RWPE2 (cell line): ENCODE measurements around the gene HOMER1.

Experiments used
- ATAC-seq: fragments of 200-7000 bp; cut with Tn5 transposase; 3 replicates; pipeline ENCODE4 v1.9.1; 2021; ENCODE audit warnings: low read depth
- DNase-seq: peaks from one replicate; pipeline ENCODE4 v3.0.0-alpha.2; 2020; ENCODE audit warnings: low spot score
- H3K27ac ChIP-seq: fragments of 450-650 bp; 2 replicates; pipeline ENCODE4 v1.5.1; 2017; ENCODE audit warnings: mild to moderate bottlenecking; ENCODE audit not compliant: poor library complexity, severe bottlenecking
- H3K27me3 ChIP-seq: fragments of 250-450 bp; sonication (Bioruptor Pico); 2 replicates; pipeline ENCODE4 v1.5.1; 2021; ENCODE audit warnings: mild to moderate bottlenecking, moderate library complexity; ENCODE audit not compliant: insufficient read depth, poor library complexity, severe bottlenecking
- H3K36me3 ChIP-seq: fragments of 250-450 bp; sonication (Bioruptor Pico); 2 replicates; pipeline ENCODE4 v1.5.1; 2020; ENCODE audit warnings: low read depth, mild to moderate bottlenecking, moderate library complexity
- H3K4me1 ChIP-seq: fragments of 250-450 bp; sonication (Bioruptor Pico); 2 replicates; pipeline ENCODE4 v1.5.1; 2021; ENCODE audit warnings: mild to moderate bottlenecking, moderate library complexity; ENCODE audit not compliant: insufficient read depth, poor library complexity, severe bottlenecking
- H3K4me3 ChIP-seq: fragments of 250-450 bp; sonication (Bioruptor Pico); 2 replicates; pipeline ENCODE4 v1.5.1; 2021; ENCODE audit warnings: mild to moderate bottlenecking, moderate library complexity; ENCODE audit not compliant: severe bottlenecking
- H3K9me3 ChIP-seq: fragments of 250-450 bp; sonication (Bioruptor Pico); 2 replicates; pipeline ENCODE4 v1.5.1; 2021; ENCODE audit warnings: mild to moderate bottlenecking, moderate library complexity; ENCODE audit not compliant: severe bottlenecking
- TF ChIP-seq, protein P1 (sequence below): fragments of 450-650 bp; IDR thresholded peaks from one replicate; pipeline ENCODE4 v1.5.1; 2017; ENCODE audit warnings: mild to moderate bottlenecking, moderate library complexity; ENCODE audit not compliant: poor library complexity, severe bottlenecking

HOMER1 gene

DNA sequence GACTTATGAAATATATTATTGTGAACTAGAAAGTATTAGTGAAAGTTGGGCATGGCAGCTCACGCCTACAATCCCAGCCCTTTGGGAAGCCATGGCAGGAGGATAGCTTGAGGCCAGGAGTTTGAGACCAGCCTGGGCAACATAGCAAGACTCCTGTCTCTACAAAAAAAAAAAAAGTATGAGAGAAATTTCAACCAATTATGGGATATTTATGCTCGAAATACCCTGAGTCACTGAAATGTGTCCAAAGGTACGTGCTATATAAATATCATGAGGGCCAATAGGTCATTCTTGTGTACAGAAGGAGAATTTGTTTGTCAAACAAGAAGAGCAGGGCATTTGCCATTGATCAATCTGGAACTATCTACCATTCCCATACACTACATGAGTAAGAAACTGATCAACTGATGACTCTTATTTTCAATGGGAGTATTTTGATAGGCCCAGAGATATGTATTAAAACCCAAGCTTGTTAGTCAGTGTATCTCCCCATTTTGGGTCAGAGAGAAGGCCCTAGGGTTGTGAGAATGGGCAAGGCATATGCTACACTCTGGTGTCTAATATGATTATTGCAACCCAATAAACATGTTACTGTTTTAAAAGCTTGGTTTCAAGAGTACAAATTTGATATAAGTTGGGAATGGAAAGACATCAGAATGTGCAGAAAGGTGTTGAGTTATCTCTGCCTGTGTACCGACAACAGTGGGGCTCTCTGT is 21.7 kb upstream of the HOMER1 start:
- TF ChIP-seq, protein P1, sequence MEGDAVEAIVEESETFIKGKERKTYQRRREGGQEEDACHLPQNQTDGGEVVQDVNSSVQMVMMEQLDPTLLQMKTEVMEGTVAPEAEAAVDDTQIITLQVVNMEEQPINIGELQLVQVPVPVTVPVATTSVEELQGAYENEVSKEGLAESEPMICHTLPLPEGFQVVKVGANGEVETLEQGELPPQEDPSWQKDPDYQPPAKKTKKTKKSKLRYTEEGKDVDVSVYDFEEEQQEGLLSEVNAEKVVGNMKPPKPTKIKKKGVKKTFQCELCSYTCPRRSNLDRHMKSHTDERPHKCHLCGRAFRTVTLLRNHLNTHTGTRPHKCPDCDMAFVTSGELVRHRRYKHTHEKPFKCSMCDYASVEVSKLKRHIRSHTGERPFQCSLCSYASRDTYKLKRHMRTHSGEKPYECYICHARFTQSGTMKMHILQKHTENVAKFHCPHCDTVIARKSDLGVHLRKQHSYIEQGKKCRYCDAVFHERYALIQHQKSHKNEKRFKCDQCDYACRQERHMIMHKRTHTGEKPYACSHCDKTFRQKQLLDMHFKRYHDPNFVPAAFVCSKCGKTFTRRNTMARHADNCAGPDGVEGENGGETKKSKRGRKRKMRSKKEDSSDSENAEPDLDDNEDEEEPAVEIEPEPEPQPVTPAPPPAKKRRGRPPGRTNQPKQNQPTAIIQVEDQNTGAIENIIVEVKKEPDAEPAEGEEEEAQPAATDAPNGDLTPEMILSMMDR: peak; percentile 24
- ATAC-seq: no peak
- Histone ChIP-seq H3K4me3 (no peak overlapping the region), H3K27me3 (no peaks in the 10 kb centered on the region), H3K9me3 (no peaks in the 10 kb centered on the region), H3K4me1 (no peaks in the 10 kb centered on the region), H3K27ac (no peak overlapping the region), H3K36me3 (no peaks in the 10 kb centered on the region)
- no peak for DNase-seq

DNA sequence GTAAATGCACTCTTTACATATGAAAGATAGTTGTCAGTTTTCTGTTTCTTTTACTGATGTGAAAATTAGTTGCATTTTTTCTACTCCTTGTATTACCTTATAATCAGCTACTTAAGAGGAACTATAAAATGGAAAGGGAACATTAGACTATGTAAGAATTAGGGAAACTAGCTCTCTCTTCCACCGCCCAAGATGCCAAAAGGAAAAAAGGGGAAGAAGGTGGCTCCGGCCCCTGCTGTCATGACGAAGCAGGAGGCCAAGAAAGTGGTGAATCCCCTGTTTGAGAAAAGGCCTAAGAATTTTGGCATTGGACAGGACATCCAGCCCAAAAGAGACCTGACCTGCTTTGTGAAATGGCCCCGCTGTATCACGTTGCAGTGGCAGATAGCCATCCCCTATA is 15.2 kb upstream of the HOMER1 start:
- Histone ChIP-seq H3K4me3 (no peak overlapping the region), H3K27ac (no peak overlapping the region), H3K4me1 (no peaks in the 10 kb centered on the region), H3K36me3 (no peaks in the 10 kb centered on the region), H3K27me3 (no peaks in the 10 kb centered on the region), H3K9me3 (peaks cover 2% of the 10 kb centered on the region)
- ATAC-seq (no peak), DNase-seq (no peak)
- TF ChIP-seq, protein P1: no peak

DNA sequence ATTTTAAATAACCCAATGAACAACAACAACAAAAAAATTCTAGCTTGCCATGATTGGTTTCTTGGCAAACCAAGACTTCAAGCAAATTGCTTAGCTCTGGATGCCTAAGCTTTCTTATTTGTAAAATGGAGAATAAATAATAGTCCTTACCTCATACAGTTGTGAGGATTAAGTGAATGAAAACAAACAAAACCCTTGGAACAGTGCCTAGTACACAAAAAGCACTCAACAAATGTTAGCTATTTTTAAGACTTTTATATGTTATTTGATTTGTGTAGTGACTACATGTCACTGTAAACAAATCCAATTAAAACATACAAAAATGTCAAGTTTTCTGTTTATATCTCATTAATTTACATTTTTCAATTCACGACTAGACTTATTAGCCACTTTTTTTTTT is 13.5 kb upstream of the HOMER1 start:
- Histone ChIP-seq H3K9me3 (peaks cover 2% of the 10 kb centered on the region), H3K36me3 (no peaks in the 10 kb centered on the region), H3K27me3 (no peaks in the 10 kb centered on the region), H3K27ac (no peak overlapping the region), H3K4me1 (no peaks in the 10 kb centered on the region), H3K4me3 (no peak overlapping the region)
- DNase-seq: no peak
- ATAC-seq: no peak
- TF ChIP-seq, protein P1: no peak

DNA sequence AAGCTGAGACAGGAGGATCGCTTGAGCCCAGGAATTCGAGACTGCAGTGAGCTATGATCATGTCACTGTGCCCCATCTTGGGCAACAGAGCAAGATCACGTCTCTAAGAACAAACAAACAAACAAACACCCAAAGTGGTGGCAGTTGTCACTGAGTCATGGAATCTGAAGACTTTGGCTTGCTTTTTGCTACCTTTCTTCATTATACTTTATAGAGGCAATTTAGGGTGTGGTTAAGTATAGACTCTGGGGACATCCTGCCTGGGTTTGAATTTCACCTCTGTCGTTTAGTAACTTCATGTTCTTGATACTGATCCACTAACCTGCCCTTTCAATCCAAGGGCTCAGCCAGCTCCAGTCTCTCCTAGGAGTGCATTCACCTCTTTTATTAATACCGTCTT is 13.0 kb upstream of the HOMER1 start:
- ATAC-seq (no peak), DNase-seq (no peak)
- no peaks in the 10 kb centered on the region for H3K4me1 ChIP-seq
- no peaks in the 10 kb centered on the region for H3K36me3 ChIP-seq
- peaks cover 2% of the 10 kb centered on the region for H3K9me3 ChIP-seq
- TF ChIP-seq, protein P1: no peak
- H3K27ac ChIP-seq: no peak overlapping the region
- H3K4me3 ChIP-seq: no peak overlapping the region
- no peaks in the 10 kb centered on the region for H3K27me3 ChIP-seq

DNA sequence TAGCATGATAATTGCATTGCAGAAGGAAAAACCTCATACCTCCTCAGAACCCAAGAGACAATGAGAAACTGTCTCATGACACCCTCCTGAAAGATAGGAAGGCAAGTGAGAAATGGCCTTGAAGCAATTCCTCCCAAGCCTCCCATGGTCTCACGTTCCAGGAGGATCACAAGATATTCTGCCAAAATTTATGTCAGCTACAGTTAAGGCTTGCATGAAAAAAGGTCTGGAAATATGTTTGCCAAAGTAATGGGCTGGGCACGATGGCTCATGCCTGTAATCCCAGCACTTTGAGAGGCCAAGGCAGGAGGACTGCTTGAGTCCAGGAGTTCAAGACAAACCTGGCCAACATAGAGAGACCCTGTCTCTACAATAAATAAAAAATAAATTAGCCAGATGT is 12.6 kb upstream of the HOMER1 start:
- Histone ChIP-seq H3K9me3 (peaks cover 2% of the 10 kb centered on the region), H3K36me3 (no peaks in the 10 kb centered on the region), H3K4me1 (no peaks in the 10 kb centered on the region), H3K27ac (no peak overlapping the region), H3K4me3 (no peak overlapping the region), H3K27me3 (no peaks in the 10 kb centered on the region)
- DNase-seq (no peak), ATAC-seq (no peak)
- TF ChIP-seq, protein P1: no peak
